CD14-positive monocyte (primary cell): ENCODE data around the gene RAB26. TPM values are rescaled to one million over a fixed set of nuclear protein-coding genes. Genes with fewer than 3 reads are reported as not detected.

Source experiments
- polyA plus RNA-seq, 3 donors: library from polyadenylated mRNA; depleted of rRNA in 1 of 3; unstranded in 2 of 3; stranded (reverse) in 1 of 3; fragments of 300-500 nt in 2 of 3; fragments of >200 nt in 1 of 3; fragmentation: Illumina TruSeq in 2 of 3; gene quantifications; 1 replicate in 2 of 3; 2 replicates in 1 of 3; pipeline ENCODE4 v1.2.3, GENCODE V29; 2012 to 2021
- small RNA-seq: library from RNA; depleted of rRNA; stranded (forward); fragments of <200 nt; gene quantifications from one replicate; pipeline ENCODE3, GENCODE V24; 2012; ENCODE audit warnings: low read depth; ENCODE audit not compliant: insufficient read length

Gene RAB26
- polyA plus RNA-seq, 3 donors: not detected

Small RNA genes lying within 50 kb of the gene (small RNA-seq; reads per million reads assigned to genes)
- gene MIR3180-5 (not detected), gene MIR4516 (not detected), gene RF00019 (not detected), gene SNORD60 (not detected)

Other genes with a start within 250 kb of the RAB26 start
- gene HS3ST6, start 230.2 kb upstream of the RAB26 start, polyA plus RNA-seq: not detected
- 100 to 1,000 TPM; 116 to 427 (median 416) TPM for gene MSRB1, start 205.4 kb upstream of the RAB26 start, polyA plus RNA-seq
- not detected for gene RPL3L, start 193.9 kb upstream of the RAB26 start, polyA plus RNA-seq
- 100 to 1,000 TPM; 121 to 215 (median 186) TPM for gene NDUFB10, start 189.1 kb upstream of the RAB26 start, polyA plus RNA-seq
- gene RPS2, start 183.8 kb upstream of the RAB26 start, polyA plus RNA-seq: 1,000 to 10,000 TPM; 1,849 to 2,136 (median 1,893) TPM
- not detected for gene RNF151, start 181.8 kb upstream of the RAB26 start, polyA plus RNA-seq
- gene TBL3, start 176.6 kb upstream of the RAB26 start, polyA plus RNA-seq: 10 to 100 TPM; 33.9 to 37.8 (median 36.0) TPM
- gene NOXO1, start 167.2 kb upstream of the RAB26 start, polyA plus RNA-seq: under 1 TPM in 1 of 3 donors, not detected in 2; 0.09 TPM
- 10 to 100 TPM in 2 of 3 donors, 1 to 10 TPM in 1; 8.1 to 22.7 (median 22.4) TPM for gene GFER, start 164.4 kb upstream of the RAB26 start, polyA plus RNA-seq
- gene SYNGR3, start 158.7 kb upstream of the RAB26 start, polyA plus RNA-seq: under 1 TPM in 2 of 3 donors, not detected in 1; 0.20 to 0.29 TPM
- 10 to 100 TPM in 1 of 3 donors, 1 to 10 TPM in 2; 1.4 to 42.1 (median 1.5) TPM for gene ZNF598, start 138.8 kb upstream of the RAB26 start, polyA plus RNA-seq
- not detected for gene NPW, start 128.8 kb upstream of the RAB26 start, polyA plus RNA-seq
- 1 to 10 TPM in 1 of 3 donors, under 1 TPM in 2; 0.66 to 8.2 (median 0.78) TPM for gene NHERF2, start 121.7 kb upstream of the RAB26 start, polyA plus RNA-seq
- 10 to 100 TPM in 1 of 3 donors, 1 to 10 TPM in 2; 9.2 to 22.4 (median 9.6) TPM for gene NTHL1, start 100.8 kb upstream of the RAB26 start, polyA plus RNA-seq
- gene TSC2, start 100.6 kb upstream of the RAB26 start, polyA plus RNA-seq: 10 to 100 TPM; 11.7 to 95.1 (median 20.8) TPM
- 10 to 100 TPM in 1 of 3 donors, 1 to 10 TPM in 1, under 1 TPM in 1; 0.22 to 53.8 (median 1.6) TPM for gene PKD1, start 12.7 kb upstream of the RAB26 start, polyA plus RNA-seq
- 10 to 100 TPM in 1 of 3 donors, 1 to 10 TPM in 2; 5.9 to 41.9 (median 6.7) TPM for gene TRAF7, start 7.2 kb downstream of the RAB26 start, polyA plus RNA-seq
- gene CASKIN1, start 48.0 kb downstream of the RAB26 start, polyA plus RNA-seq: not detected
- gene MLST8, start 56.8 kb downstream of the RAB26 start, polyA plus RNA-seq: 10 to 100 TPM; 29.9 to 54.3 (median 30.5) TPM
- gene BRICD5, start 62.2 kb downstream of the RAB26 start, polyA plus RNA-seq: 1 to 10 TPM in 1 of 3 donors, not detected in 2; 8.8 TPM
- 10 to 100 TPM in 2 of 3 donors, 1 to 10 TPM in 1; 7.2 to 20.2 (median 19.2) TPM for gene PGP, start 66.2 kb downstream of the RAB26 start, polyA plus RNA-seq
- gene E4F1, start 75.0 kb downstream of the RAB26 start, polyA plus RNA-seq: 10 to 100 TPM in 1 of 3 donors, 1 to 10 TPM in 2; 4.9 to 50.9 (median 5.8) TPM
- gene DNASE1L2, start 87.8 kb downstream of the RAB26 start, polyA plus RNA-seq: 1 to 10 TPM in 1 of 3 donors, not detected in 2; 1.1 TPM
- gene ECI1, start 103.0 kb downstream of the RAB26 start, polyA plus RNA-seq: 10 to 100 TPM; 29.9 to 74.5 (median 52.3) TPM
- gene RNPS1, start 119.5 kb downstream of the RAB26 start, polyA plus RNA-seq: 100 to 1,000 TPM in 2 of 3 donors, 10 to 100 TPM in 1; 93.7 to 176 (median 106) TPM
- gene ABCA3, start 192.1 kb downstream of the RAB26 start, polyA plus RNA-seq: 1 to 10 TPM in 1 of 3 donors, under 1 TPM in 2; 0.06 to 1.2 (median 0.68) TPM